NCI-H446 (cell line): ENCODE measurements around the gene SPATS2L.

Experiments
- DNase-seq, 2 experiments: peaks; one replicate each; lab custom pipeline; 2025; lab: John Stamatoyannopoulos, UW

SPATS2L gene

DNA sequence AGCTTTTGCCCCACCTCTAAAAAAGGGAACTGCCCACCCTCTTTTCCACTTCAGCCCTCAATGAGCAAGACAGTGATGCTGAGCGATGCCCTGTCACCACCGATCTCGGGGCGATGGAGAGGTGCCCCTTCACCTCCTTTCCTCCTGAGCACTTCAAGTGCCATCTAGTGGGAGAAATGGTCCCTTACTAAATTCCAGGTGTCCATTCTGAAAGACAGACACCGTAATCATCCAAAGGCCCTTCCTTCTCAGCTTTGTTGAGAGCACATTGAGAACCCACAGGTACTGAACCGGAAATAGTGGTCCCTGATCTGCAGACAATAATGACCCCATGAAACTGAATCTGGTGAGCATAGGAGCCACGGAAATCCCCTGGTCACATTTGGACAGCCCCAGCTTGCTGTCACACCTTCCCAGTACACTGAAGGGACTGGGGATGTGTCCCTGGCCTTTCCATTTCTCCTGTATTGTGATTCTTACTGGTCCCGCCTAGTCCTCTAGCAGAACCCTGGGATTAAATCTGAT is 164.9 kb downstream of the SPATS2L start:
- DNase-seq: peak in 1 of 2 experiments; percentile 6

- DNase-seq: no peak
Measured at GRCh38 chr2:200471928-200472645, 165.6 kb downstream of the SPATS2L start.

- DNase-seq: no peak
Measured at GRCh38 chr2:200472853-200473464, 166.5 kb downstream of the SPATS2L start.

DNA sequence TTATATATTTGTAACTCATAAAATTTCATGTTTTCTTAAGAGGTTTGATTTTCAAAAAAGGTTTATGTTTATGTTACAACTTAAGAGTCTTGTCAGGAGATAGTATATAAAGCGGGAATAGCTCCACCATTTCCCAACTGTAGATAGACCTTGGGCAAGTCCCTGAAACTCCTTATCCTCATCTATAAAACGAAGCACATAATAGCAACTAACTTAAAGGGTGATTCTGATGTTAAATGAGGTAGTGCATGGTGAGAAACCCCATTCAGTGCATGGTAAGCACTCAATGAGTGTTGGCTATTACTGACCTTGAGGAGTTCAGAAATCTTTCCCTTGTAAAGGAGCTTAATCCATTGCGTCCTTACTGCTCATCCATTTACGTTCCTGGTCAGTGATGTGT is 169.3 kb downstream of the SPATS2L start:
- no peak for DNase-seq

- DNase-seq: no peak
Measured at GRCh38 chr2:200476836-200477235, 170.3 kb downstream of the SPATS2L start.

DNA sequence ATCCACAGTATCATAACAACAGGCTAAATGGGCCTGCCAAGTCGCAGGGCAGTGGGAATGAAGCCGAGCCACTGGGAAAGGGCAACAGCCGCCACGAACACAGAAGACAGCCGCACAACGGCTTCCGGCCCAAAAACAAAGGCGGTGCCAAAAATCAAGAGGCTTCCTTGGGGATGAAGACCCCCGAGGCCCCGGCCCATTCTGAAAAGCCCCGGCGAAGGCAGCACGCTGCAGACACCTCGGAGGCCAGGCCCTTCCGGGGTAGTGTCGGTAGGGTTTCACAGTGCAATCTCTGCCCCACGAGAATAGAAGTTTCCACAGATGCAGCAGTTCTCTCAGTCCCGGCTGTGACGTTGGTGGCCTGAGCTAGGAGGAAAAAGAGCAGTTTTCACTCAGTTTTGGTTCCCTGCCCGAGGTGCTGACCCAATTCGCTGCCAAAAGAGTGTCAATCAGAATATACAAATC is 171.2 kb downstream of the SPATS2L start:
- no peak for DNase-seq

DNA sequence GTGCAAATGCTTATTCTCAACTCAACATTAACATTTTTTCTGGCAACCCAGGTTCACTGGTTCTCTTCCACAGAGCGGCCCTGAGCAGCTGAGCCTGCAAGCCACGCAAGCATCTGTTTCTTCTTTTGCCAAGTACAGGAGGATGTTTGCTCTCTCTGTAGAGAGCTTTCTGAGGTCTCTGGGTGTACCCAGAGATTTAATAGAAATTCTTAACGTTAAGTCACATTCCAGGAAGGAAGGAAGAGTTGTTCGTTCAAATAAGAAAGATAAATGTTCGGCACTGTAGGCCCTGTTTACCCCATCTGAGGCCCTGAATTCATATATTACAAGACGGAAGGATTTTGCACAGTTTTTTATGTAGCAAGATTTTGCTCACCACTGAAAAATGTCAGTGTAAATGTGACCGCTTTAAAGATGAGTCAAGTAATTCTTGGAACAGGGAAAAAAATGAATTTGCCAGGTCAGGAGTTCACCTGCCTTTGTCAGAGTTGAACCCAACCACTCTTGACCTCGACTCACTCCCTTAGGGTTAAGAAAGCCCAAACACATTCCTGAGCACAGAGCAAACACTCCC is 173.3 kb downstream of the SPATS2L start:
- no peak for DNase-seq

DNA sequence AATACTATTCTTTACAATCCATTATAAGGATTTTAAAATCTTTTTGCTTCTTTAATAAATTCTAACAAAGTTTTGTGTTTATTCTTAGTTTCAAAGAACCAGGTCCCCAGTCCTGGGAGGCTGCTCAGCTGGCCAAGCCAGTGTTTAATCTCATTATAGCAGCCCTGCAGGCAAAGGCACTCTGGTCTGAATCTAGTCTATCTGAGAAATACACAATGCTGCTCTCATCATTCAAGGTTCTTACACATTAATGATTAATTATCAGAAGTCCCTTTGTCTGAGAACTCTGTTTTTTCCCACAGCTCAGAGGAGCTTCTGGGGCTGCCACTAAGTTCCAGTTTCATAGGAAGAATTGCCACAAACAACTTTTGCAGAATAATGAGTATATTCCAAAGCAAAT is 175.7 kb downstream of the SPATS2L start:
- no peak for DNase-seq

GRCh38 chr2:200483729-200484198 is 177.3 kb downstream of the SPATS2L start:
- DNase-seq: peak in 1 of 2 experiments; percentile 22

DNA sequence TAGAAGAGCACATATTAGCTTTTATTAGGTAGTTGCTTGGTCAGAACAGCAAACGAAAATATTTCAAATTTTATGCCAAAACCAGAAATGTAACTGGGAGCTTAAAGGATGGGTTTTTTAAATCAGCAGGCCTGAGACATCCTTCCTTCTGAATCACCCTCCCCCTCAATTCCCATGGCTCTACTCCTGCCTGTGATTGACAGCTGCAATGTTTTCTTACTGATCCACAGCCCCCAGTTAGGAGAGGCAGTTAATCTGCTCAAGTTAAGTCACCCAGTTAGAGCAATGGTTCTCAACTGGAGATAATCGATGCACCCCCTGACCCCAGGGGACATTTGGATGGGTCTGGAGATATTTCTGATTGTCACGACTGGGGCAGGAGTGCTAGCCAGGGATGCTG is 178.4 kb downstream of the SPATS2L start:
- DNase-seq: no peak

GRCh38 chr2:200486529-200486928 is 180.0 kb downstream of the SPATS2L start:
- DNase-seq: no peak

- DNase-seq: no peak
Measured at GRCh38 chr2:200488169-200488568, 181.7 kb downstream of the SPATS2L start.

DNA sequence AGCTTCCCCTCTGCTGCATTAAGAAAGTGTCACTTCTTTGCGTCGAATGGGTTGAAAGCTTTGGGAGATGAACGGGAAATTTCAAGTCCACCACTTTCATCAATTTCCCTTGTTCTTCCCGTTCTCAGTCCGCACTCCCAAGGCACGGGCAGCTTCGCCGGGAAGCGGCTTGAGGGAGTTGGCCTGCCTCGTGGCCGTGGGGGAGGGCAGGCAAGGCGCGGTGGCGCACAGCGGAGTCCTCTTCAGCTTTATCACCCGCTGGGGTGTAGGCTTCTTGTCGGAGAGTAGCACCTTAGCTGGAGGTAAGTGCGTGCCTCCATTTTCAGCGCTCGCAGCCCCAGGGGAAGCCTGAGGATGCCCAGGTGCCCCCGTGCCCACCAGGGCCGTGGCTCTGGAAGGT is 183.5 kb downstream of the SPATS2L start:
- no peak for DNase-seq

GRCh38 chr2:200492656-200493055 is 186.2 kb downstream of the SPATS2L start:
- DNase-seq: no peak

DNA sequence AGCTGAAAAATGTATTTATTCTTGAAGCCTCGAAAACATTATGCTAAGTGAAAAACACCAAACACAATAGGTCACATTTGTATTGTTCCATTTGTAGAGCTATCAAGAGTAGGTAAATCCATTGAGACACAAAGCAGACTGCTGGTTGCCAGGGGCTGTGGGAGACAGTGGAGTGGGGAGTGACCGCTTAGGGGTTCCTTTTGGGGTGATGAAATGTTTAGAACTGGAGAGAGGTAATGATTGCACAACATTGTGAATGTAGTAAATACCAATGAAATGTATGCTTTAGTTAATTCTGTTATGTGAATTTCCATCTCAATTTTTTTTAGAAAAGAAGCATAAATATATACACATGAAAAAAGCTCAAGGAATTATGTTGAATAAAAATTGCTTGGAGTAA is 187.6 kb downstream of the SPATS2L start:
- DNase-seq: no peak

- DNase-seq: no peak
Measured at GRCh38 chr2:200496696-200497095, 190.2 kb downstream of the SPATS2L start.

DNA sequence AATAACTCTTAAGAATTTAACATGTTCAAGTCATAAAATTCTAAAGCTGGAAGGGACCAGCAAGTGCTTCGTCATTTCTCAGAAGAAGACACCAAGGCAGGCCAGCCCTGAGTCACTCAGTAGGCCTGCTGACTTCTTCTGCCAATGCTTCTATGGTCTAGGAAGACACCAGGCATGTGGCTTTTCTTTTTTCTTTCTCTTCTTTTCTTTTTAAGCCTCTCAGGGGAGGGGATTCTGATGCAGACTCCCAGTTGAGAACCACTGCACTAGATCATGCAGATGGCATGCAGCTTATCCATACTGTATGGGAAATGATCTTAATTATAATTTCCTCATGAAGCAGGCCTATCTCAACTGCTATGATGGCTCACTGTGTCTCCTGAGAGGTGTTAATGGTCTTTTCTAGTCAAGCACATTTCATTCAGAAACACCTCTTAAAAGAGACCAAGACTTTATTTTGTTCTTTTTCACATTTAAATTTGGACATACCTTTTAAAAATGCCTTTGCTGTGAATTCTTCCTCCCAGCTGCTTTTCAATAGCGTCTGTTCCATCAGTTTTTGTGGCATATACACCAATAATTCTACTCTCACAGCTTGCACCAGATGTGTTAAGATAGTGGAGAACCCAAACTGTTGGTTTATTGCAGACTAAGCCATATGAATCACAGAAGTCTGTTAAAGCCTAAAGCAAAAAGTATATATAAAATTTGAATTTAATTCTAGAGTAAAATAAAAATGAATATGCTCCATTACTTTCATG is 192.1 kb downstream of the SPATS2L start:
- no peak for DNase-seq

- no peak for DNase-seq
Measured at GRCh38 chr2:200502196-200502595, 195.7 kb downstream of the SPATS2L start.

GRCh38 chr2:200506679-200507078 is 200.2 kb downstream of the SPATS2L start:
- no peak for DNase-seq

DNA sequence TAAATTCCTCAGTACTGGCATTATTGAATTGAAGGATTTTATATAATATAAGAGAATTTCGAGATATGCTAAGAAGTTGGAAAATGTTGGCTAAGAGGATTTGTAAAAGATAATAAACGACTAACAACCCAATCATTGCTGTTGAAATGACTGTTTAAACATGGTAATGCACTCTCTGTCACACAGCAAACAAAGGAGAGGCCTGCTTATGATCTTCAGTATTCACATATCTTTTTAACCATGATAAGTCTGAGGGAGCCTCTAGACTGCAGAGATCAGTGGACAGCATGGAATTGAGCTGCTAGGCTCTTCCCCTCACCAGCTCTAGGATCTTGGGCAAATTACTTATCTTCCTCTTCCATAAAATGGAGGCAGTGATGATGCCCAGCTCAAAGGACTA is 200.7 kb downstream of the SPATS2L start:
- DNase-seq: no peak

DNA sequence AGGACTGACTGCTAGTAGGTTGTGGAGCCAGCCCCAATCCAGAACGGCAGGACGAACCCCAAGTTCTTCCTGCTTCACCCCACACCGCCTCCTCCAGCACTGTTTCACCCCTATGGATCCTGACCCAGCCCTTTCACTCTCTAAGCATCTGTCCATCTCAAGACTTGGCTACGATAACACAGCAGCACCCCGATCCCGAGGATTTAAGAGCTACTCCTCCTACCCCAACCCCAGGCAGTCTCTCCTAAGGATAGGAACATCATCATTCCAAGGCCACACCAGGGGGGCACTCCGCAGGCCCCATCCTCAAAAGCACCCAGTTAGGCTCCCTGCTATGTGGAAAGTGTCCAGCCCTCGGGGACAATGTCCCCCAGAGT is 202.7 kb downstream of the SPATS2L start:
- DNase-seq: no peak
